Stimulated activated CD4-positive, alpha-beta T cell treated with anti-CD3 and anti-CD28 coated beads, Interleukin-2, amount 100 ng/mL, for 24 hours (primary cell): Measurements from ENCODE around the gene PLP2.
"Not testable (repeated sequence)": the region's sequence is repeated elsewhere in the genome, so short reads cannot be mapped to it uniquely, and the experiment has no call there.

Experiments
- DNase-seq, 2 donors: peaks; one replicate each; pipeline ENCODE4 v3.0.0-alpha.2; 2020

The PLP2 gene, protein sequence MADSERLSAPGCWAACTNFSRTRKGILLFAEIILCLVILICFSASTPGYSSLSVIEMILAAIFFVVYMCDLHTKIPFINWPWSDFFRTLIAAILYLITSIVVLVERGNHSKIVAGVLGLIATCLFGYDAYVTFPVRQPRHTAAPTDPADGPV

DNA sequence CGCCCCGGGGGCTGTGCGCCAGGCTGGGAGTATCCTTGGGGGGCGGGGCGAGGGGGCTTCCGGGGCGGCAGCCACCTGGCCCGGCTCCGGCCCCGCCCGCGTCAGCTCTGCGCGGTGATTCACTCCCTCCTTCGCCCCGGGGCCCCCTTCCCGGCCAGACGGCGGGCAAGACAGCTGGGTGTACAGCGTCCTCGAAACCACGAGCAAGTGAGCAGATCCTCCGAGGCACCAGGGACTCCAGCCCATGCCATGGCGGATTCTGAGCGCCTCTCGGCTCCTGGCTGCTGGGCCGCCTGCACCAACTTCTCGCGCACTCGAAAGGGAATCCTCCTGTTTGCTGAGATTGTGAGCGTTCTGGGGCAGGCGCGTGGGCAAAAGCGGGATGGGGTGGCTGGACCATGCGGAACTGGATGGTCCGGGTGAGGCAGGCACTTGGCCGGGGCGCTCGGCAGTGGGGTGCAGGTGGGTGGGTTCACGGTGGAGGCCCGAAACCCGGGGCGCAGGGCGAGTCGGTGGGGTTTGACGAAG is at the start of gene PLP2:
Gene PLP2, plus strand, starts transcription at position 147 of the 528 bp plus-strand sequence. Its CDS starts 103 bp downstream, at position 250.
- peak; percentile 74 to 80 for DNase-seq

DNA sequence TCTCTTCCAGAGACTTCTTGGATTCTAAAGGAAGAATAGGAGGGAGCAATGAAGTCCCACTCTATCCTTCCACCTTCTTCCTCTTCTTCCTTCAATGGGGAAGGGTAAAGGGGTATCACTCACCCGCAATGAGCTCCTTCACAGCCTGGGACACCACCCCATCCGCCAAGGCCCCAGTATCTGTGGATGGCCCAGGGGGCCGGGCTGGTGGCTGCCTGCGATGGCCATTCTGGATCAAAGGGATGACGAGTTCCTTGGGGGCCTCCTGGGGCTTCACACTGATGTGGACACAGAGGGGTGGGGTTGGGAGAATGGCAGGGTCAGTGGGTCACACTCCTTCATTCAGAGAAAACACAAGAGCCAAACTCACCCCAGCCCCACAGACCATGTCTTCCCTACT is 49.2 kb upstream of the PLP2 start:
- no peak for DNase-seq

DNA sequence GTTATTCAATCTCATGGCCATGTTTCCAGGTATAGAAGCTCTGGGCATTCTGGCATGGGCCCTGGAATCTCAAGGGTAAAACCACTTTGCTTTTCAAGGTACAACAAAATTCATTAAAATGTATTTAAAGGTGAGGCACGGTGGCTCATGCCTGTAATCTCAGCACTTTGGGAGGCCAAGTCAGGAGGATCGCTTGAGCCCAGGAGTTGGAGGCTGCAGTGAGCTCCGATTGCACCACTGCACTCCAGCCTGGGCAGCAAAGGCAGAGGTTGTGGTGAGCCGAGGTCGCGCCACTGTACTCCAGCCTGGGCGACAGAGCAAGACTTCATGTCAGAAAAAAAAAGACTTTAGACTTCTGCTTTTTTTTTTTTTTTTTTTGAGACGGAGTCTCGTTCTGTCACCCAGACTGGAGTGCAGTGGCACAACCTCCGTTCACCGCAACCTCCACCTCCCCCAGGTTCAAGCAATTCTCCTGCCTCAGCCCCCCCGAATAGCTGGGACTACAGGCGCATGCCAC is 43.9 kb upstream of the PLP2 start:
- DNase-seq: not testable (repeated sequence)

DNA sequence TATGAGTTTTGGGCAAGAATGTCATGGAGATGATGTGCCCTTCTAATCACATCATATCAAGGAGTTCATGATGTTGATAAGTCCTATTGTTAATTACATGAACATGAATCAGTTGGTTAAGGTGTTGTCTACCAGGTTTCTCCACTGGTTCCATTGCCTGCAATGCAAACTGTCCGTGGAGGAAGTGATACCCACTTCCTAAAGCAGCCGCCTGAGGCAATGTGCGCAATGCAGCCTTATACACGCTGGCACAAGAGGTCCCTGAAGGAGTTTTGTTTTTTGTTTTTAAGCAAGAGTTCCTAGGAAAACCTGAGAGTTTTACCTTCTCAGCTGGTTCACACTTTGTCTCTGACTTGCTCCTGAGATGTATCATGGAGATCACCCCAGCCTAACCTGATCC is 42.3 kb upstream of the PLP2 start:
- no peak for DNase-seq

DNA sequence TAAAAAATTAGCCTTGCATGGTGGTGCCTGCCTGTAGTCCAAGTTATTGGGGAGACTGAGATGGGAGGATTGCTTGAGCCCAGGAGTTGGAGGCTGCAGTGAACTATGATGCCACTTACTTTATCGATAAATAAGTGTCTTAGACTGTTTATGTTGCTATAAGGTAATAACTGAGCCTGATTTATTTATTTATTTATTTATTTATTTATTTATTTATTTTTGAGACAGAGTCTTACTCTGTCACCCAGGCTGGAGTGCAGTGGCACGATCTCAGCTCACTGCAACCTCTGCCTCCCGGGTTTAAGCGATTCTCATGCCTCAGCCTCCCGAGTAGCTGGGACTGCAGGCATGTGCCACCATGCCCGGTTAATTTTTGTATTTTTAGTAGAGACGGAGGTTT is 39.4 kb upstream of the PLP2 start:
- not testable (repeated sequence) for DNase-seq

DNA sequence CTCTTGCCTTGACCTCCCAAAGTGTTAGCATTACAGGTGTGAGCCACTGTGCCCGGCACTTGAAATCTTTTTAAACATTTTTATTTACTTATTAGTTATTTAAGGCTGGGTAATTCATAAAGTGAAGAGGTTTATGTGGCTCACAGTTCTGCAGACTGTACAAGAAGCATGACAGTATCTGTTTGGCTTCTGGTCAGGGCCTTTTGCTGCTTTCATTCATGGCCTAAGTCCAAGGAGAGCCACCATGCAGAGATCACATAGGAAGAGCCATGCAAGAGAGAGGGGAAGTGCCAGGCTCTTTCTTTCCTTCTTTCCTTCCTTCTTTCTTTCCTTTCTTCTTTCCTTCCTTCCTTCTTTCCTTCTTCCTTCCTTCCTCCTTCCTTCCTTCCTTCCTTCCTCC is 37.9 kb upstream of the PLP2 start:
- no peak for DNase-seq

DNA sequence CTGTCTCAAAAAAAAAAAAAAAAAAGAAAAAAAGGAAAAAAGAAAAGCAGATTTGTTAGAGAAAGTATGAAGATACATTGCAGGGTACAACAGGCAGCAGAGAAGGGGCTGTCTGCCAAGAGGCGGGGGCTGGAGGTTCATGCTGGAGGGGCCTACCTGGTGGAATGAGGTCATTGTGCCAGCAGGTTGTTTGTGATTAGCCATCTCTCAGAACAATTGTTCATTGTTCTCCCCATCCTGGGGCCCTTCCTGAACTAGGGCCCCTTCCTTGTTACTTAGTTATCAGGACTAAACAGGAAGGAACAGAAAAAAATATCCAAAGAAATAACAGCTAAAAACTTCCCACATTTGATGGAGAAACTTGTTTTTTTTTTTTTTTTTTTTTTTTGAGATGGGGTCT is 34.2 kb upstream of the PLP2 start:
- DNase-seq: no peak

DNA sequence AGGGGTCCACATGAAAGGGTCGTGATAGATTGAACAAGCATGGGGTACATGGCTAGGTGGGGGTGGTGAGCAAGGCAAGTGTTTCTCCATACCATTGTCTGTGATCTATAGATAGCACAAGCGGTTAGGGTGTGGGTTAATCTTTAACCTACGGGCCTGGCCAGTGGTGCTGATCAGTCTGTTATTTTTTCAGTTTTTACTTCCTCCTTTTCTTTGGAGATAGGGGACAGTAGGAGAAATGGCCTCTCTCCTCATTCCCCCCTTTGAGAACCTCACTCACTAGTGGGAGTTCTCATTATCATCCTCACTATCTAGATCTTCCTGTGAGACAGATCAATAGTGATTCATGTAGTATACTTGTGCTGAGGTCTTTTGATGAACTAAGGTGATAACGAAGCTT is 32.0 kb upstream of the PLP2 start:
- no peak for DNase-seq

DNA sequence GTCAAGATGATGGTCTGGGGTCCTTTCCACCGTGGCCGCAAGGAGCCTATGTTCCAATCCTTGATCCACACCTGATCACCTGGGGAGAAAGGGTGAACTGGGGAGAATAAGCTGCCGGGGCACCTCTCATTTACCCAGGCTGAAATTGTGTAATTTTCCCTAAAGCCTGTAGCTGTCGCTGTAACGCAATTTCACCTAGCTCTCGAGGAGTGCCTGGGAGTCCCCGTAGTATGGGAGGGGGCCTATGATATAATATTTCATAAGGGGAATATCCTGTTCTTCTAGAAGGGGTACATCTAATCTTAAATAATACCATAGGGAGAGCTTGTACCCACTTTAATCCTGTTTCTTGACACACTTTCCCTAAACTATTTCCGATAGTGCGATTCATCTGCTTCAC is 29.4 kb upstream of the PLP2 start:
- DNase-seq: not testable (repeated sequence)

DNA sequence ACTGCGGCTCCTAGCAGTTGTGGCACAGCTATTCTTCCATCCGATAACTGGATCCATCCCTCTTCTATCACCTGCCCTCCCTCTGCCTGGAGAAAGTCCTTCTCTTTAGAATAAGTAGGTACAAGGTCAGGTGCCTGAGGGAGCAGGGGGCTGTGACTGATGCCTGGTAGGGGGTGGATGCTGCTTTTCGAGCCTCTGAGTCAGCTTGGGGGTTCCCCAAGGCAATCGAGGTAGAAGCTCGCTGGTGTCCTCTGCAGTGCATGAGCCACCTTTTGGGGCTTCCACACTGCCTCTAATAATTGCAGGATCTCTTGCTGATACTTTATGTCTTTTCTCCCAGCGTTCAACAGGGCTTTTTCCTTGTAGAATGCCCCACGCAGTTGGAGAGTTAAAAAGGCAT is 28.5 kb upstream of the PLP2 start:
- not testable (repeated sequence) for DNase-seq

DNA sequence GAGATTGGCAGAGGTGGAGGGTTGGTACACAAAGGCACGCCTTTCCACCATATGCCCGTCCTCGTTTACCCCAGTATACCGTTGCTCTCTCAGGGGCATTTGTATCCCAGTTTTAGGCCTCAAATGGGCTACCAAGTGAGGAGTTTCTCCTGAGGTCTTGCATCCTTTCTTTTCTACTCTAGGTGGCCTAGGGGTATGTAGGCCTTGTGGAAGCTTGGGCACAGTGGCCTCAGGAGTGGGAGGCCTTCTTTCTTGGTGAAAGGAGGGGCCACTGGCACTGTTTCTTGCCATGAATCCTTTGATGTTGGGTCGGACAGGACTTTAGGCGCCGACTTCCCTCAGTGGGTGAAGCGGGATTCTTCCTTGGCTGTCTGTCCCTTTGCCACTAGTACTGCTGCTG is 24.4 kb upstream of the PLP2 start:
- DNase-seq: no peak

DNA sequence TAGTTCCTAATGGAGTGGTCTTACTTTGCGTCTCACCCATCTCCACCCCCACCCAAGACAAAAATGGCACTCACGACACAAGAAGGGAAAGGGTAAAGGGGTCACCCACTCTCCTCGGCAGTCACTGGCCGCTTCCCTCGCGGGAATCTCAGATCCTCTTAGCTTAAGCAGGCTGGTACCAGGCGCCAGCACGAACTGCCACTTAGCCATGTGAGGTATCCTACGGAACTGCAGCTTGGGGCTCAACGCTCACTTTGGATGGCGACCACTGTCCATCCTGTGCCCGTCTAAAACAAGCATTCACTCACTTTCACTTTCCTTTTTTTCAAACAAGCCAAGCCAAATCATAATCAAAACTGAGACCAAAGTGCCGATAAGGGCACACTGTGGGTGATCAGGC is 23.8 kb upstream of the PLP2 start:
- DNase-seq: no peak

DNA sequence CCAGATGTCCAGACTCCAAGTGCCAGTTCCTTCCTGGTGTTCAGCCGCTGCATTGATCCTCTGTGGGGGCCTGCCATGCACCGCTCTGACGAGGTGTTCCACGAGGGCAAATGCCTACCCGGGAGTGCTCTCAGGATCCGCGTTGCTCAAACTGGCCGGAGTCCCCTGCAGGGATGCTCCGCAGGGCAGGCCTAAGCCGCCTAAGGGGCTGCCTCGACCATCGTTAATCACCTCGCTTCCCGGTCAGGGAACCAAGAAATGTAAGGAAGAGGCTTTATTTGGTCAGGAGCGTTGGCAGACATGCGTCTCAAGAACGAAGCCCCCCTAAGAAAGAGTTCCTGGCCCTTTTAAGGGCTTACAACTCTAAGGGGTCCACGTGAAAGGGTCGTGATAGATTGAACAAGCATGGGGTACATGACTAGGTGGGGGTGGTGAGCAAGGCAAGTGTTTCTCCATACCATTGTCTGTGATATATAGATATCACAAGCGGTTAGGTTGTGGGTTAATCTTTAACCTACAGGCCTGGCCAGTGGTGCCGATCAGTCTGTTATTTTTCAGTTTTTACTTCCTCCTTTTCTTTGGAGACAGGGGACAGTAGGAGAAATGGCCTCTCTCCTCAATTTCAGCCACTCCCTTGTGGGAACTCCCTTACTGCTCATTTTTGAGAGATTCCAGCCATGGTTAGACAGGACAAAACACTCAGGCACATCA is 23.2 kb upstream of the PLP2 start:
- DNase-seq: not testable (repeated sequence)

DNA sequence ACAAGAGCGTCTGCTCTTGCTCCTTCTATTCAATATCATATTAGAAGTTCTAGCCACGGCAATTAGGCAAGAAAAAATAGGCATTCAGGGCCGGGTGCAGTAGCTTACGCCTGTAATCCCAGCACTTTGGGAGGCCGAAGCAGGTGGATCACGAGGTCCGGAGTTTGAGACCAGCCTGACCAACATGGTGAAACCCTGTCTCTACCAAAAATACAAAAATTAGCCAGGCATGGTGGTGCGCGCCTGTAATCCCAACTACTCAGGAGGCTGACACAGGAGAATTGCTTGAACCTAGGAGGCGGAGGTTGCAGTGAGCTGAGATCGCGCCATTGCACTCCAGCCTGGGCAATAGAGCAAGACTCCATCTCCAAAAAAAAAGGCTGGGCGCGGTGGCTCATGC is 22.4 kb upstream of the PLP2 start:
- DNase-seq: not testable (repeated sequence)

DNA sequence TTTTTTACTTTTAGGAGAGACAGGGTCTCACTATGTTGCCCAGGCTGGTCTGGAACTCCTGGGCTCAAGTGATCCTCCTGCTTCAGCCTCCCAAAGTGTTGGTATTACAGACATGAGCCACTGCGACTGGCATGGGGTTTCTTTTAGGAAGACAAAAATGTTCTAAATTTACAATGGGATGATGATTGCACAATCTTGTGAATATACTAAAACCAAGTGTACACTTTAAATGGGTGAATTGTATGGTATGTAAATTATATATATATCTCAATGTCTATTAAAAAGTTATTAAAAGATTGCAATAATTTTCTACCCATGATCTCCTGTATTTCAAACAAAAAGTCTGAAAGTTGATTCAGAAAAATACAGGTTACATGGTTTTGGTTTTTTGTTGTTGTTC is 18.2 kb upstream of the PLP2 start:
- DNase-seq: no peak

DNA sequence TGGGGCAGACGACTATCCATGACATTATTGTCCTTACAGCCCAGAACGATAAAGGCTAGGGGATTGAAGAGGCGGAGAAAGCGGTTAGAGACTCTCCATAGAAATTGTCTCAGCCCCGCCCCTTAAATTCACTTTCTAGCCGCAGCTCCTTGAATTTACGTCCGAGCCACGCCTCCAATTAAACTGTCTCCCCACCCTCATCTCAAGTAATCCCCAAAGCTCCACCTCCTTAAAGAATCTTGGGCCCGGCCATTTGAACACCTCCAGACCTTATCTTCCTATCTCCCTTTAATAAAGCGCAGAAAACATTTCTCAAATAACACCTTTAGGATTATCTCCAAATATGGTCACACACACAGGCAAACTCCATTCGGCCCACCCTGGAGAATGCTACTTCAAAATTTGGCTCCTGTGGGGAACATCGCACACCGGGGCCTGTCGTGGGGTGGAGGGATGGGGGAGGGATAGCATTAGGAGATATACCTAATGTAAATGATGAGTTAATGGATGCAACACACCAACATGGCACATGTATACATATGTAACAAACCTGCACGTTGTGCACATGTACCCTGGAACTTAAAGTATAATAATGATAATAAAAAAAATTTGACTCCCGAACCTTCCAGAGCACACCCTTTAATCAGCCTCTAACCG is 16.3 kb upstream of the PLP2 start:
- peak; percentile 40 for DNase-seq

DNA sequence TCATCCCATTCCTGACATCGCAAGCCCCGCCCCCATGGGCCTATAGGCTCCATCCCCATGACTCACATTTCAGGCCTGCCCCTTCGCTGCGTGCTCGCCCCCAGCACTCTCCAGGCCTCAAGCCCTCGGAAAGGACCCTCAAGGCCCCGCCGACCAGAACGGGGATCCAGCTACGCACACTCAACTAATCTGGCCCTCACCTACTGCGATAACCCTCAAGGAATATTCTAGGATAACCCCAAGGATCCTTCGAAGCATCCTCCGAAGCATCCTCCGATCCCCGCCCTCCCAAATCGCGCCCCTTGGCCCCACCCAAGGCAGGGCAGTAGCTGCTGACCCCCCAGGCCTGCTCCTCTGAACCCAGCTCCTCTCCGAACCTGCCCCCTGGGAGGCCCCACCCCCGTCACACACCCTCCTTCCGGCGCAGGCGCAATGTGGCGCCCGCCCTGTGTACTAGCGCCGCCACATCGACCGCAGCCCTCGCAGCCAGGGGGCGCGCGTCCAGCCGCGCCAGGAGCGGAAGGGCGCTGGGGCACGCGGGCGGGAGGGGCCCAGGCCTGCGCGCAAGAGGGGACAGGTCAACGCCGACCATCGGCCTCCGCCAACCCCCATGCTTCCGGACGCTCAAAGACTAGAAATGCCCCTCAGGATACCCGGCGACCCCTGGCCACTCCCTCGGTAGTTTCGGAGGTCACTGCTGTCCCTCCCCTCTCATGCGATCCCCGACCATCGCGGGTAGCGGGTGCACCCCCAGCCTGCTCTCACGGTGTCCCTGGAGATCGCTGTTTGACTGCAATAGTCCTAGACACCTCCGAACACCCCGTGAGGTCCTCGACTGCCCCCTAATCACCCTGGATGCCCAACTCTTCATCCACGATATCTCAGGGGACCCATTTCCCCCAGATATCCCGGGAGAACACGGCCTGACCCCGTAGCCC is 15.5 kb upstream of the PLP2 start:
- DNase-seq: peak; percentile 84 to 86

DNA sequence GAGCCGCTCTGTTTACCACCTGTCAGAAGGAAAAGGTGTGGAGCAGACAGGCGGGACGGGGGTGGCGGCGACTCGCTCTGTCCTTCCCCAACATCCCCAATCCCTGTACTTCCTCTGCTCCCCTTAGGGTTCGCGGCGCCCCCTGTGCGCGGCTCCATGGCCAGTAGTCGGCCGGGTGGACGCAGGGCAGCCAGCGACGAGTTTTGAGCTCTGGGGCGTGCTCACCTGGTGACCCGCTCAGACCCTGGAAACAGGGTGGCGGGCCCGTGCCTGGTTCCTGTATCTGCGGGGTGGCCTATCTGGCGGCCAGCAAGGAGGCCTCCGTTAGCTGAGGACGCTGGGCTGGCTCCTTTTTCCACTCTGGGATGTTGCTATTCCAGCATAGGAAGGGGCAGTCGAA is 14.5 kb upstream of the PLP2 start:
- DNase-seq: no peak

DNA sequence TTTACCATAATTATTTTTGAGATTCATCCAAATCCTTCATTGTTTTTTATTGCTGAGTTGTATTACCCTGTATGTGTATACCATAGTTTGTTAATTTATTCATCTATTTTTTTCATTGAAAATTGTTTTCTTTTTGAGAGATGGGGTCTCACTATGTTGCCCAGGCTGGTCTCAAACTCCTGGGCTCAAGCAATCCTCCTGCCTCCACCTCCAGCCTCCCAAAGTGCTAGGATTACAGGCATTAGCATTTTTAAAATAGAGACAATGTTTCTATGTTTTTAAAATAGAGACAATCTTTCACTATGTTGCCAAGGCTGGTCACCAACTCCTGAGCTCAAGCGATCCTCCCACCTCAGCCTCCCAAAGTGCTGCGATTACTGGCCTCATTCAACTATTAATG is 10.8 kb upstream of the PLP2 start:
- DNase-seq: no peak

DNA sequence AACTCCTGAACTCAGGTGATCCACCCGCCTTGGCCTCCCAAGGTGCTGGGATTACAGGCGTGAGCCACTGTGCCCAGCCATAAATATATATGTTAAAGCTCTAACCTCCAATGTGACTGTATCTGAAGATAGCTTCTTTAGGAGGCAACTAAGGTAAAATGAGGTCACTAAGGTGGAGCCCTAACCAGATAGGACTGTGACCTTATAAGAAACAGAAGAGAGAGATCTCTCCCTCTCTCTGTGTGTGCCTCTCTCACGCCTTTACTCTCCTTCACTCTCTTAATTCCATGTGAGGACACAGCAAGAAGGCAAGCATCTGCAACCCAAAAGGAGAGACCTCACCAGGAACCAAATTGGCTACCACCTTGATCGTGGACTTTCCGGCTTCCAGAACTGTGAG is 10.1 kb upstream of the PLP2 start:
- no peak for DNase-seq

DNA sequence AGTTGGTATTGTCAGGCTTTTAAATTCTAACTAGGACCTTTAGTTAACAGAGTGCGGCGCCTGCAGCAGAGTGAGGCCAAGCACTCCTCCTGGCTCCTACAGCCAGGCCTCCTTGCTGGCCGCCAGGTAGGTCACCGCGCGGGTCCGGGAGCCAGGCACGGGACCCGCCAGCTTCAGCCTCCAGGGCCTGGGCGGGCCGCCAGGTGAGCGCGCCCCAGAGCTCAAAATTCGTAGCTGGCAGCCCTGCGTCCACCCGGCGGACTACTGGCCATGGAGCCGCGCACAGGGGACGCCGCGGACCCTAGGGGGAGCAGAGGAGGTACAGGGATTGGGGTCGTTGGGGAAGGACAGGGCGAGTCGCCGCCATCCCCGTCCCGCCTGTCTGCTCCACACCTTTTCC is 9.1 kb upstream of the PLP2 start, which contains the start of gene MAGIX:
Gene MAGIX, plus strand, starts transcription at position 139 of the 400 bp plus-strand sequence. Its CDS starts 132 bp downstream, at position 271.
- no peak for DNase-seq

DNA sequence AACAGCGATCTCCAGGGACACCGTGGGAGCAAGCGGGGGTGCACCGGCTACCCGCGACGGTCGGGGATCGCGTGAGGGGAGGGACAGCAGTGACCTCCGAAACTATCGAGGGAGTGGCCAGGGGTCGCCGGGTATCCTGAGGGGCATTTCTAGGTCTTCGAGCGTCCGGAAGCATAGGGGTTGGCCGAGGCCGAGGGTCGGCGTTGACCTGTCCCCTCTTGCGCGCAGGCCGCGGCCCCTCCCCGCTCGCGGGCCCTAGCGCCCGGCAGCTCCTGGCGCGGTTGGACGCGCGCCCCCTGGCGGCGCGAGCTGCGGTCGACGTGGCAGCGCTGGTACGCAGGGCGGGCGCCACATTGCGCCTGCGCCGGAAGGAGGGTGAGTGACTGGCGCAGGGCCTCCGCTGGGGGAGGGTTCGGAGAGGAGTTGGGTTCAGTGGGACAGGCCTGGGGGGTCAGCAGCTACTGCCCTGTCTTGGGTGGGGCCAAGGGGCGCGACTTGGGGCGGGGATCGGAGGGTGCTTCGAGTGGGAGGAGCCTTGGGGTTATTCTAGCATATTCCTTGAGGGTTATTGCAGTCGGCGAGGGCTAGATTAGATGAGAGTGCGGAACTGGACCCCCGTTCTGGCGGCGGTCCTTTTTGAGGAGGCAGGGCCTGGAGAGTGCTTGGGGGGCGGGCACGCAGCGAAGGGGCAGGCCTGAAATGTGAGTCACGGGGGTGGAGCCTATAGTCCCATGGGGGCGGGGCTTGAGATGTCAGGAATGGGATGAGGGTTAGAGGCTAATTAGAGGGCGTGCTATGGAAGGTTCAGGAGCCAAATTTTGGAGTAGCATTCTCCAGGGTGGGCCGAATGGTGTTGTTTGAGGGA is 7.9 kb upstream of the PLP2 start:
- peak; percentile 79 to 80 for DNase-seq
